Pulmonary artery endothelial cell (primary cell): ENCODE results near the gene FAM168A. TPM values are rescaled to one million over a fixed set of nuclear protein-coding genes. Genes with fewer than 3 reads are reported as not detected.

ENCODE experiments used
- DNase-seq: peaks from one replicate; pipeline ENCODE4 v3.0.0-alpha.2; 2011; ENCODE audit warnings: low read depth, low spot score
- total RNA-seq: library from RNA; depleted of rRNA; stranded (reverse); fragments of >200 nt; gene quantifications from 2 replicates; pipeline ENCODE4 v1.2.3, GENCODE V29; 2014

The FAM168A gene
- total RNA-seq, 1 donor from 2014 or later: 8.4 TPM

DNA sequence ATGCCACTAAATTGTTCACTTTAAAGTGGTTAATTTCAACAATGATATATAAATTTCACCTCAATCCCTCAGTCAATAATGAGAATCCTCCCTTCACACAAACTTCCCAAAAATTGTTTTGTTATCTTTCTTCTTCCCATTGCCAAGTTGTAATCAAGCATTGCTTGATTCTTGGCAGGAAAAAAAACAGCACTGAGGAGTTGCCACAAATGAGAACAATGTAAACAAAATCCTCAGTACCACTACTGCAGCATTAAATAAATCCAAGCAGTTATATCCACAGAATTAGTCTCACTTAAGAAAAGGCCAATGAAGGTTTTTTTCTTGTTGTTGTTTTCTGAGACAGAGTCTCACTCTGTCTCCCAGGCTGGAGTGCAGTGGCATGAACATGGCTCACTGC is 38.2 kb downstream of the FAM168A start:
- DNase-seq: no peak

DNA sequence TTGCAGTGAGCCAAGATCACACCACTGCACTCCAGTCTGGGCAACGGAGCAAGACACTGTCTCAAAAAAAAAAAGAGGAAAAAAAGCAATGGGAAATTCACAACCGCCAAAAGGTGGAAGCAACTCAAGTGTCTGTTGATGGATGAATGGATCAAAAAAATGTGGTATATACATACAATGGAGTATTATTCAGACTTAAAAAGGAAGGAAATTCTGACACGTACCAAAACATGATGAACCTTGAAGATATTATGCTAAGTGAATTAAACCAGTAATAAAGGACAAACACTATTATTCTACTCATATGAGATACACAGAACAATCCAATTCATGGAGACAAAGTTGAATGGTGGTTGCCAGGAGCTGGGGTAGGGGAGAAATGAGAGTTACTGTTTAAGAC is 40.9 kb downstream of the FAM168A start:
- DNase-seq: no peak

DNA sequence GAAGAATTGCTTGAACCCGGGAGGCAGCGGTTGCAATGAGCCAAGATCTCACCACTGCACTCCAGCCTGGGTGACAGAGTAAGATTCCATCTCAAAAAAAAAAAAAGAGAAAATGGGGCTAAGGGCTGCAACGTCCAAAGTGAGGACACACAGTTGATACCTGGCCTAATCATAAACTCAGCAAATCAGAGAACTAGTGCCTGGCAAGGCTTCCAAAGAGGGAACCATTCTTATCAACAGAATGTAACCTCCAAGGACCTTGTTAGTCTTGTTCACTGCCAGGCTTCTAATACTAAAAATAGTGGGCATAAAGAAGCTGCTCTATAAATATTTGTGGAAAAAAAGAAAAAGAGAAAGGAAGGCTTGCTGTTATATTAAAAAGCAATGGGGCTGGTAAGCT is 42.3 kb downstream of the FAM168A start:
- no peak for DNase-seq

DNA sequence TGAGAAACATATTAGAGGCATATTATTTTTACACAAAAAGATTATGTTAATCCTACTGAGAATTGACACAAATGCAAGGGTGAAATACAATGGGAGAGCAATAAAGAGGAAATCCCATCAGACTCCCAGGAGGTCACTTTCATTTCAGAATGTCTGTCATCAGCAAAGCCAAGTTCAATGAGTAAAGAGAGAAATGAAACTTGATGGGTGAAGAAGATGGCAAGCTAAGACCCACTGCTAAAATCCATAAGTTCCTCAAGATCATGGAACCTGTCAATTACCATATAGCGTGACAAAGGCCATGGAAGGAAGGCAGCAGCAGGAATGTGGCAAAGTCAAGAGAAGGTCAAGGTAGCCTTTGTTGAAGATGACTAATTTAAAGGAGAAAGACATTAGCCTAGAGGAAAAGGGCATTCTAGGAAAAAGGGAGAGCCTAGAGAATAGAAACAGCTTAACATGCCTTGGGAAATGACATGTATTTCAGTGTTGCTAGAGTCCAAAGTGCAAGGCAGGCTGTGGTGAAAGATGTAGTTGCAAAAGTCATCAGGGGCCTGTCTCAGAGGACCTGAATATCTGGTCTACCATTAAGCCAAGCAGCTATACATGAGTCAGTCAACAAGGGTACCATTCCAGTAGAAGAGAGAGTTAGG is 43.1 kb downstream of the FAM168A start:
- no peak for DNase-seq

DNA sequence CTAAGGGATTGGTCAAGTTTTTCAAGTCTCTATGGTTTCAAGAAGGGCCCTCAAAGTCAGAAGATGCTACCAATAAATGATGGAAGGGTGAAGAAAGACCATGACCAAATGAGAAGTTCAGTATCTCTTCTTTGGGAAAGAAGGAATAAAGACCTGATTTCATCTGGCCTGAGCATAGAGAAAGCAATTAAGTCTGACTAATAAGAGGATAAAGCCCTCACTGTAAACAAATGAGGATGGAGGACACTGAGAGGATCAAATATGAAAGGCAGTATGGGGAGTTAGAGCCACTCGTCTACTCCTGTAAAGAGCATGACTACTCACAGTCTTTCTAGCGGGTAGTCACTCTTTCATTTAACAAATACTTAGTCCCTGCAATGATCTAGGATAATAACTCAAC is 44.6 kb downstream of the FAM168A start:
- no peak for DNase-seq

DNA sequence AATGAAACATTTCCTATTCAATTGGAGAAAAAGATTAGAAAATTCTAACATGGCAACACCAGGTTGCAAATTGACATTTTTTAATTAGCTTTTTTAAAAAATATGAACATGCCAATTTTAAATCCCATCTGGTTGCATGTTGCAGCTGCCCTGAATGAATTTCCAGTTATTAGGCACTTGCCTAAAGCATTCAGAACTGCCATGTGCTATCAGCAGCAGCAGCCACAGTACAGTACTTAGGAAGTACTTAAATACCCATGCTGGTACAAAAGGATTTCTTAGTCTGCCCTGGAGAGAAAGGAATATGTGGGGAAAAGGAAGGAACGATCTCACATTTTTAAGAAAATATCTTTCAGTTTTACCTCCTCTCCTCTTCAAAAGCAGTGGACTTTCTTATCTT is 46.2 kb downstream of the FAM168A start:
- no peak for DNase-seq

DNA sequence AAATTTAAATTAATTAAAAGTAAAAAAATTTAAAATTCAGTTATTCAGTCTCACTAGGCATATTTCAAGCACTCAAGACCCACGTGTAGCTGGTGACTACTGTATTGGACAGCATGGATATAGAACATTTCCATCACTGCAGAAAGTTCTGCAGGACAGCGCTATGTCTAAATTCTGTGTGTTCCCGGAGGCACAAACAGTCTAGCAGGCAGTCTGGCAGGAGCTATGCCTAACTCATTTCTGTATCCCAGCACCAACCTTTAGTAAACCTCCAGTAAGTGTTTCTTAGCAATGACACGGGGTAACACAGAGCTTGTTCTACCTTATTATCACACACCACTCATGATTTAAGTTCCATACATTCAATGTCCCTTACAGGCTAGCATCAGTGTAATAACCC is 48.5 kb downstream of the FAM168A start:
- DNase-seq: no peak

DNA sequence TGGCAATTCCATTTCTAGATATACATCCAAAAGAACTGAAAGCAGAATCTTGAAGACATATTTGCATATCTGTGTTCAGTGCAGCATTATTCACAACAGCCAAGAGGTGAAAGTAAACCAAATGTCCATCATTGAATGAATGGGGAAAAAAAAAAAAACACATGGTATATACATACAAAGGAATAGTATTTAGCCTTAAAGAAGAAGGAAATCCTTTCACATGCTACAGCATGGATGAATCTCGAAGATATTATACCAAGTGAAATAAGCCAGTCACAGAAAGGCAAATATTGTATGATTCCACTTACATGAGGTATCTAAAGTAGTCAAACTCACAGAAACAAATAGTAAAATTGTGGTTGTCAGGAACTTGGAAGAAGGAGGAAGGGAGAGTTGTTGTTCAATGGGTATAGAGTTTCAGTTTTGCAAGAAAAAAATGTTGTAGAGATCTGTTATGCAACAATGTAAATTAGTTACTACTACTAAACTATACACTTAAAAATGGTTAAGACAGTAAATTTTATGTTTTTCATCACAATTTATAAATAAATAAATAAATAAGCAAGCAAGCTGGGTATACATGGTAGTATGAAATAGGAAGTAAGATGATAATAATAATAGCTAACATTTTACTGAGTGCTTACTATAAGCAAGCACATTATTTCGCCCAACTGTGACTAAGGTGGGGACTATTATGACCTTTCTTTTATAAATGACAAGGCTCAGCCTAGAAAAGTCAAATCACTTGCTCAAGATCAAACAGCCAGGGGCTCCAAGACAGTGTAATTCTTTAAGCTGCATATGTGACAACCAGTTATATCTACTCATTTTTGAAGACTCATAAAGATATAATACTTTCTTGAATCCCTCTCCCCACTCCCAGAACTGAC is 50.0 kb downstream of the FAM168A start:
- no peak for DNase-seq

DNA sequence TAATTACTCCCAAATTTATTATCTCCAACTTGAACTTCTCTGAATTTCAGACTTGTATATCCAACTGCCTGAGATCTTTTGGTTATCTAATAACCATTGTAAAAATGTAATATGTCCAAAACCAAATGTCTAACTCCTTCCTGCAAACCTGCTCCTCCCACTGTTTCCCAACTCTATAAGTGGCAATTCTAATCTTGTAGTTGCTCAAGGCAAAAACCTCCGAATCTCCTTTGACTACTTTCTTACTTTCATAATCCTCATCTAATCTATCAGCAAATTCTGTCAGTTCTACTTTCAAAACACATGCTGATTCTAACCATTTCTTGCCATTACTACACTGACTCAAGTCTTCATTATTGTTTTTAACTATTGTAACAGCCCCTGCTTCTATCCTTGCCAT is 55.7 kb downstream of the FAM168A start:
- no peak for DNase-seq

DNA sequence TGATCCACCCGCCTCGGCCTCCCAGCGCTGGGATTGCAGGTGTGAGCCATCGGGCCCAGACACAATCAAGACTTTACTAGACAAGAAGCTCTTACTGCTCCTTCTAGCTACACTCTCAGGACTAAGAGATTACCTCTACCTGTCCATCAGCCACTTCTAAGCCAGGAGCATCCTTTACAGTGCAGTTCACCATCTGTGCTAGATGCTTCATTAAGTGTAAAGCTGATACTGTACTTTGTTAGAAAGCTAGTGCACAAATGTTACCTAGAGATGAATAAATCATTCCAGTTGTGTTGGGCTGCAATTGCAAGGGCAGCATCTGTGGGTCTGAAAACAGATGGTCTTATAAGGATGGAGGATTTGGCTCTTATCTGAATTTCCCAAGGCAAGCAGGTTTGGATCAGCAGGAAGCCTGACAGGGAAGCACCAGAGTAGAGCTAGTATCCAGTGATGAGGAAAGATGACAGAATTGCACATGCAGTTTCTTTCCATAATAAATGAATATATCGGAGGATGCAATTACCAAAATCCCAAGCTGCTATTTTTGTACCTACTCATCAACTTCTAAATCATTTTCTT is 58.3 kb downstream of the FAM168A start:
- no peak for DNase-seq

DNA sequence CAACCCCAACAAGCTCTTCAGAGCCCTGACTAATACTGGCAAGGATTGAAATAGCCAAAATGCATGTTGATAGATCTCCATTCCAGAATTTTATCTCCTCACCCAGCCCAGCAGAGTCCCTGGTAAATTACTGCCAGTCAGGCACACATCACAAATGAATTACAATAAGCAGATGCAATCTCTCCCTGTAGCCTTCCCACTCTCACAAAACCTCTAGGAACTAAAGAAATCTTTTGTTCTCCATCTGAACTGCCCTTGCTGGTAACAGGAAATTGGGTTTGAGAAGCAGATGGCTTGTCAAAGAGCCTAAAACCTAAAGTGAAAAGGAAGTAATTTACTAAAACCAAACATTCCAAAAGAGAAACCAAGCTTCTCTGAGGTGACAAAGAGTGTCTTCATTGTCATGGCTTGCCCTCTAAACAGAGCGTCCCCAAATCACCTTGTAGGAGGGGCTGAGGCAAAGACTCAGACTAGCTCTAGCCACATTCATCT is 59.5 kb downstream of the FAM168A start:
- DNase-seq: no peak

DNA sequence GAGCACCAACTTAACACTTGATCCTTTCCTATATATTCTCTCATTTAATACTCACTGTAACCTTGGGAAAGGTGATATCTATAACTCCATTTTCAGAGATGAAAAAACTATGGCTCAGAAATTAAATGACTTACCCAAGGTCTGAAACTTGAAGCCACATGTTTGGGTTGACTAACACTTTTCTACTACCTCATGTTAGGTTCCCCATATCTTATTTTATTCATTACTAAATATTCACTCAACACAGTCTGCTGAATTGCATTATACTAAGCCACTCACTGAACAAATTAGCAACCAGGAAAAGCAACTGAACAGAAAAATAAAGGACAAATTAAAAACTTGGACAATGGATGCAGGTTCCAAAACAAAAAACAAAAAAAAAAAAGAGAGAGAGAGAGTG is 59.9 kb downstream of the FAM168A start:
- no peak for DNase-seq

DNA sequence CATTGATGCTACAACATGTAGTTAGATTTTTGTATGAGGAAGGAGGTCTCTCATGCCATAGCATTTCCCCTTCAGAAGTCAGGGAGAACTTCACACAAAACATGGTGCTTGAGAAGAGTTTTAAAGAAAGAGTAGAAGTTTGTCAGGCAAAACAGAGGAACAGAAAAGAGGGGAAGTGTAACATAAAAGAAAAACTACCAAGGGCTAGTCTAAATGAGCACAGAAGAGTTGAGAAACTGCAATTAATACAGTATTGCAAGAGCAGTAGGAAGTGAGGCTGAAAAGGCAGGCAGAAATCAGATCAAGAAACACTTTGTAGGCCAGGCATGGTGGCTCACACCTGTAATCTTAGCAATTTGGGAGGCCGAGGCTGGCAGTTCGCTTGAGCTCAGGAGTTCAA is 61.0 kb downstream of the FAM168A start:
- no peak for DNase-seq

DNA sequence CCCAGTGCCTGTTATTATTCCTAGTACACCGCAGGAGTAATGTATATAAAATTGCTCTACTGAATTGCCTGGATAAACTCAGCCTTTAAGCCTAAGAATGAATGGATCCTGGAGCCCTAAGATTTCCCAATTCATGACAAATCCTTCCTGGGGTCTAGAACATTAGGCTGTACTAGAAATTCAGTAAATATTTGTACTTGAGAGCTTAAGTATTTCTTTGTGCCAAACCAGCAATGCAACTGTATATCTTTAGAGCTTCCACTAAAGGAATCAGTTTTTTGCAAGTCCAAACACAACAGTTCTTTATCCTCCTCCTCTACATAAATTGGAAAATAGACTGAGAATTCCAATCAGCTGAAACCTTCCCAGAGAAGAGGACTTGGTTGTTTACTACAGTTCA is 65.6 kb downstream of the FAM168A start:
- no peak for DNase-seq

DNA sequence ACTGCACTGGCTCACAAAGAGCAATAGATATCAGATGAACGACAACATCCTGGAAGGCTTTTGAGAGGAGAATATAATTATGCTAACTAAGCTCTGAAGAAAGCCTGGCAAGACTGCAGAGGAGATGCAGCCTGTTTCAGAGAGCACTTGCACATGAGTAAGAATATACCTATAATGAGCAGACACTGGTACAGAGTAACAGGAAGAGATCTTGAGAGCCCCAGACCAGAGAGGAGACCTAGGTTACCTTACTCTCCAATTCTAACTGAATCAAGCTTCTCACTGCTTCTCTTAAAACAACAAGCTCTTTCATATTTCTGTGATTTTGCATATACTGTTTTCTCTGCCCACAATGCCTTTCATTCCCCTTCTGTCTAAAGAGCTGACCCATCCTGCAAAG is 66.5 kb downstream of the FAM168A start:
- DNase-seq: no peak

DNA sequence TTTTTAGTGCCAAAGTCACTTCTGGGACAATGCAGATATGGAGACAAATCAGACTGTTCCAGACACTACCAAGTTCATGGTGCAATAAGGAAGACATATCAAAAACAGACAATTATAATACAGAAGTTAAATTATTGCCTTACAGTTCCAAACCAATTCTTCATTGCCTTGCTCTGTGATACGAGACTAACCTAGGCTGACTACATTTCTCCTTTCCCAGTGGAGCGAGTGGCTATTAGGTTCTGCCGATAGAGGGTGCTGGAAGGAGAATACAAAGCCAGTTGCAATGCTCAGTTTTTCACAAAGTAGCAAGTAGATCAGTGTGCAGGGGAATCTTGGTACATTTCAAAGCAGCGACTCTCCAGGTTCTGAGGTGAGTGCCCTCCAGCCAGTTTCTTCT is 67.8 kb downstream of the FAM168A start:
- no peak for DNase-seq

DNA sequence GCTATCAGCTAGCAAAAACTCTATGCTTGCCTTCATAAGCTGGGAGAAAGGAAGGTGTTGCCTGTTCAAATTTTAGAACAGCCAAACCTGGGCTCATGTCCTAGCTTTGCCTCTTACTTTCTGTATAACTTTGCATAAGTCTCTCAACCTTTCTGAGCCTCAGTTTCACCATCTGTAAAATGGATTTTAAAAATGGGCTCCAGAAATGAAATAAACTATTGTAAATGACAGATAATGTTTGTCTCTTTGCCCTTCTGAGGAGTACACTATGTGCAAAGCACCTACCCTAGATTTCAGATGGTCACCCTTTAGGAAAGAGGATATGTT is 68.7 kb downstream of the FAM168A start:
- no peak for DNase-seq

DNA sequence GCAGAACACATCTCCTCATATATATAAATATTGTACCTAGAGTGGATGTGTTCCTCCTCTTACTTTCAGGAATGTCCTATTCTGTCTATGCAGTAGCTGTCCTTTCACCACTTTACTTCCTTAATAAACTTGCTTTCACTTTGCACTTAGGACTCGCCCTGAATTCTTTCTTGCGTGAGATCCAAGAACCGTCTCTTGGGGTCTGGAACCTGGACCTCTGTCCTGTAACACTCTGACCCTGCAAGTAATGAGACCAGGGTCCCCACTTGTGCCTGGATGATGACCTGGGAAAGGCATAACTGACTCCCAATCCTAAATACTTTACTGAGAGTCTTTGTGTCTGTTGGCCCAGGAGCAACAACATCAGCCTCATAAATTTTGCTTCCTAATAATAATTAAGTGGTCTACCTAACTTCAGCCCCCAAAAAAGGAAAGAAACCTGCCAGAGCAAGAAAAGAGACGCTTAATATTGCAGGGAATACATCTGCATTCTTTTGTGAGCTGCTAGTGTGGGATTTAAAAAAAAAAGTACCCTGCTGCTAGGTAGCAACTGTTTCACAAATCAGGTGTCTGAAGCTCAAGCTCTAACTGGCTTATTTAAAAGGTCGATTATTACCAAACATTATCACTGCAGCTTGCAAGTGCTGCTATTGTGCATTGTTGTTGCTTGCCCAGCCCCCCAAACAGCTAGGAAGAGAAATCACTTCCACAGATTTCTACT is 69.3 kb downstream of the FAM168A start:
- DNase-seq: no peak

DNA sequence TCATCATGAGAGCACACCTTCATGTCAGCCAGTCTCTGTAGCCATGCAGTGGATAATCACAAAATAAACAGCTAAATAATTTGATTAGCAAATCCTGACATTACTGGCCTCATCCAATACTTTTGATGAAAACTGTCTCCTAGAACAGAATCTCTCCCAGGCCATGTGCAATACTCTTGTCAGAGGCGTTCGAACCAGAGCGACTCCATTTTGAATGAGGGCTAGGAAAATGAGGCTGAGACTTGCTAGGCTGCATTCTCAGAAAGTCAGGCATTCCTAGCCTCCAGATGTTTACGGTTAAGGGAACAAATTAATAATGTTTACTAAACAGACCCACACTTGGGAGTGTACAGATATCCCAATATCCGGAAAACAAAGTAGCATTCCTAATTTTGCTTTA is 69.9 kb downstream of the FAM168A start:
- DNase-seq: no peak

DNA sequence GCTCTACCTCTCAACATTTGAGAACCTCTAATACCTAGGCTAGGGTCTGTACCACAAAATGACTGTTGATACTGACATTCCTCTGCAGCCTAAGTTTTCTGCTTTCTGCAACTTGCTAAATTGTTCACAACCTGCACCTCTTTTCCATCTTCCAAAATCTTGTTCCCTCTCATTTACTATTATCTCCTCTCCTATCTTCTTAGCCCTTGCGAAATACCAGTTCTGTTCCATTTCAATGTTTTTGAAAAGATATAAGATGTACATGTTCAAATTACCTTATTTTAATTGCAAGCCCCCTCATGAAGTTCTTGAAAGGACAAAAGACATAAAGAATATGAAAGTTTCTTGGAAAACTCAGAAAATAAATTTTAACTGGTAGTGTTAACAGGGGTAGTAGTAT is 72.3 kb downstream of the FAM168A start:
- DNase-seq: no peak

DNA sequence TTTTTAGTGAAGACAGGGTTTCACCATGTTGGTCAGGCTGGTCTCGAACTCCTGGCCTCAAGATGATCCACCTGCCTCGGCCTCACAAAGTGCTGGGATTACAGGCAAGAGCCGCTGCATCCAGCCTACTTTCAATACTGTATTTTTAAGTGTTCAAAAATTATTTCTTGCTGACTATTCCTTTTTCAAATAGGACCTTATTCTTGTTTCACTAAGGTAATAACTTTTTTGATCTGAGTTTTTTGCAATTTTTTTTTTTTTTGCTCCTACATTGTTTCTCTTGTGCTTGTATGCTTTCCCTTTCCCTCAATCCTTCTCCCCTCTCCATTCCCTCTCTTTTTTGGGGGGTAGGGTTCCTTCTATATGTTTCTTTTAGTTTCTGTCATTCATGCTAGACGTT is 73.1 kb downstream of the FAM168A start:
- DNase-seq: no peak

DNA sequence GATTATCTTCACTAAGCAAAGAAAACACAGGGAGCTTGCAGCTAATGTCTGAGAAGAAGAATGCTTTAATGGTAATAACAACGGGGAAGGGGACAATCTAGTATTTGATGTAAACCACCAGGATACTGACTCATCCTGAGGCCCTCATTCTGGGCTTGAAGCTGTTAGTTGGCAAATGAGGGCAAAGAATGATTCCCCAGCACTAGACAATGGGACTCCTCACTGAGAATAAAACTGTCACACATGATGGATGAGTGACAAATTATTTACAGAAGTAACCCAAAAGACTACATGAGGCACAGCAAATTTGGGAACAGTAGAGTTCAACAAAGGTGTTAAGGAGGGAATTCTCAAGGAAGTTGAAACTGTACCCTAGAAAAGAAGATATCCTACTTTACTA is 76.3 kb downstream of the FAM168A start:
- no peak for DNase-seq
